Measurements from ENCODE around the gene SERPINE2. TPM values are rescaled to one million over a fixed set of nuclear protein-coding genes. Genes with fewer than 3 reads are reported as not detected.

The SERPINE2 gene
- total and polyA plus RNA-seq, 8 donors: 1.8 to 27.4 (median 11.2) TPM; not detected in 1

GRCh38 chr2:224063298-224063648 is 24.2 kb upstream of the SERPINE2 start:
- 90 to 94% (median 91%) methylated on average over 4 of the region's 4 CpGs for WGBS, 5 donors
- intact Hi-C loops (cut with DNase I; ENCODE audit: low total_unique reads): no loop called here
- TF ChIP-seq POLR2A (IDR thresholded peaks at IDR 0.05) (no peak), POLR2AphosphoS5 (IDR thresholded peaks at IDR 0.05) (no peak), EP300 (IDR thresholded peaks at IDR 0.05) (no peak)
- TF ChIP-seq, protein P1, sequence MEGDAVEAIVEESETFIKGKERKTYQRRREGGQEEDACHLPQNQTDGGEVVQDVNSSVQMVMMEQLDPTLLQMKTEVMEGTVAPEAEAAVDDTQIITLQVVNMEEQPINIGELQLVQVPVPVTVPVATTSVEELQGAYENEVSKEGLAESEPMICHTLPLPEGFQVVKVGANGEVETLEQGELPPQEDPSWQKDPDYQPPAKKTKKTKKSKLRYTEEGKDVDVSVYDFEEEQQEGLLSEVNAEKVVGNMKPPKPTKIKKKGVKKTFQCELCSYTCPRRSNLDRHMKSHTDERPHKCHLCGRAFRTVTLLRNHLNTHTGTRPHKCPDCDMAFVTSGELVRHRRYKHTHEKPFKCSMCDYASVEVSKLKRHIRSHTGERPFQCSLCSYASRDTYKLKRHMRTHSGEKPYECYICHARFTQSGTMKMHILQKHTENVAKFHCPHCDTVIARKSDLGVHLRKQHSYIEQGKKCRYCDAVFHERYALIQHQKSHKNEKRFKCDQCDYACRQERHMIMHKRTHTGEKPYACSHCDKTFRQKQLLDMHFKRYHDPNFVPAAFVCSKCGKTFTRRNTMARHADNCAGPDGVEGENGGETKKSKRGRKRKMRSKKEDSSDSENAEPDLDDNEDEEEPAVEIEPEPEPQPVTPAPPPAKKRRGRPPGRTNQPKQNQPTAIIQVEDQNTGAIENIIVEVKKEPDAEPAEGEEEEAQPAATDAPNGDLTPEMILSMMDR (IDR thresholded peaks at IDR 0.05): no peak
- H3K27ac ChIP-seq: no peak overlapping the region
- no peaks in the 10 kb centered on the region for H3K27me3 ChIP-seq
- H3K4me1 ChIP-seq: no peaks in the 10 kb centered on the region
- no peak for DNase-seq
- no peak overlapping the region for H3K4me3 ChIP-seq
- no peaks in the 10 kb centered on the region for H3K9me3 ChIP-seq
- no peaks in the 10 kb centered on the region for H3K36me3 ChIP-seq

GRCh38 chr2:224062481-224063297 is 23.6 kb upstream of the SERPINE2 start:
- DNase-seq: peak in 1 of 2 donors; percentile 41
- Histone ChIP-seq H3K27me3 (no peaks in the 10 kb centered on the region), H3K27ac (no peak overlapping the region), H3K36me3 (no peaks in the 10 kb centered on the region), H3K4me3 (no peak overlapping the region), H3K9me3 (no peaks in the 10 kb centered on the region), H3K4me1 (no peaks in the 10 kb centered on the region)
- 36 to 54% (median 42%) methylated on average over 5 of the region's 5 CpGs for WGBS, 5 donors
- intact Hi-C loops (cut with DNase I; ENCODE audit: low total_unique reads): no loop called here
- TF ChIP-seq POLR2A (IDR thresholded peaks at IDR 0.05): no peak
- TF ChIP-seq, protein P1 (IDR thresholded peaks at IDR 0.05): peak in 1 of 7 experiments; percentile 24

- Histone ChIP-seq H3K4me3 (no peak overlapping the region), H3K9me3 (peaks cover 0 to 5% (median 0%) of the 10 kb centered on the region in 4 donors), H3K4me1 (no peaks in the 10 kb centered on the region), H3K27me3 (no peaks in the 10 kb centered on the region), H3K27ac (no peak overlapping the region), H3K36me3 (no peaks in the 10 kb centered on the region)
- TF ChIP-seq, protein P1 (IDR thresholded peaks at IDR 0.05): no peak
- TF ChIP-seq POLR2A (IDR thresholded peaks at IDR 0.05) (no peak), EP300 (IDR thresholded peaks at IDR 0.05) (no peak), POLR2AphosphoS5 (IDR thresholded peaks at IDR 0.05) (no peak)
- intact Hi-C loops (cut with DNase I; ENCODE audit: low total_unique reads): no loop called here
- DNase-seq: no peak
- 84 to 97% (median 91%) methylated on average over 2 of the region's 2 CpGs for WGBS, 5 donors
Observed at GRCh38 chr2:224060783-224061482, 21.8 kb upstream of the SERPINE2 start.

DNA sequence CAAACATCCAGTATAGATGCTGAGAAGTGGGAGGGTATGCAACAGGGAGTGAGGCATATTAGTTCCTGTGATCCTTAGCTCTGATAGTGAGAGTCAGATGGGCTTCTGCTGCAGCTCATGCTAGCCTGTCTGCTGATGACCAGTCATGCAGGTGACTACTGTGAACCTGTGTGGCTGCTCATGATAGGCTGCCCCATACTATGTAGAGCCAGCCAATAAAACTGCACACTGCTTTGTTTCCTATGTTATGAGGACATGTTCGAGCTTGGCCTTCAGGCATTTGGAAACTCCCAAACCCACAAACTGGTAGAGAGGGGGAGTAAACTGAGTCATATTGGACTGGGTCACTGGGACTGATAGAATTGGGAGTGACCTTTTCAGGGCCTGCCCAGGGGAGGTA is 20.1 kb upstream of the SERPINE2 start:
- peaks cover 0 to 5% (median 0%) of the 10 kb centered on the region in 4 donors for H3K9me3 ChIP-seq
- no peaks in the 10 kb centered on the region for H3K27me3 ChIP-seq
- intact Hi-C loops (cut with DNase I; ENCODE audit: low total_unique reads): no loop called here
- DNase-seq: no peak
- no peak overlapping the region for H3K4me3 ChIP-seq
- TF ChIP-seq EP300 (IDR thresholded peaks at IDR 0.05) (no peak), POLR2AphosphoS5 (IDR thresholded peaks at IDR 0.05) (no peak)
- TF ChIP-seq, protein P1 (IDR thresholded peaks at IDR 0.05): no peak
- 76 to 91% (median 88%) methylated on average over 1 of the region's 1 CpG for WGBS, 5 donors
- H3K27ac ChIP-seq: no peak overlapping the region
- no peaks in the 10 kb centered on the region for H3K36me3 ChIP-seq
- no peaks in the 10 kb centered on the region for H3K4me1 ChIP-seq

All from stomach (tissue), 9 donors.